Measurements from ENCODE around the gene SLCO2B1.

DNA sequence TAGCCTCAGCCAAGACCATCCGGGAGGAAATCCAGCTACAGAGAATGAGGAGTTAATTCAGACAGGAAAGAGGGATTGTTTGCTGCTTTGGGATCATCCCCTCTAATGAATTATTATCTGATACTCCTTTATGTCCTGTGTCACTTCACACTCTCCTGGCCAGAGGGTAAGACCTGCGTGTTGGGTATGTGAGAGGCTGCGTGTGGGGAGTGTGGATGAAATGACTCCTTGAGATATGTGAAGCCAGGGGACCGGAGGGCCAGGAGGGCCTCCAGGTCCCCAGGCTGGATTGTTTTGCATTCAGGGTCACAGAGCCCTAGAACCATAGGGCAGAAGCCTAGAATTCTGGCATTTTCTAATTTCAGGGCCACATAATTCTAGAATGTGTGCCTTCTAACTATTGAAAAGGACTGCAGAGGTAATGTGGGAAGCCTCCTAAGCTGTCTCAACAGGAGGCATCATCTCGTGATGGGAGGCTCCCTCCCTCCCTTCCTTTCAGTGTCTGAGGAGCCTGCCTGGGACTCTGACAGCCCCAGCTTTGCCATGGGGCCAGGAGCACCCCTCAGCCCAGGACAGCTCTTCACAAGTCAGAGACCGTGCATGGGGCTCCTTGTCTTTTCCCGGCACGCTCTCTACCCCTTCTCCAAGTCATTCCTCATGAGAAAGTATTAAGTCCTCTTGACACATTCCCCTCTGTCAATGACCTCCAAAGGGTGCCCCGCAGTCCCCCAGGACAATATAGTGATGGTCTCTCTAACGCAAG, 93.3 kb downstream of the SLCO2B1 start:
- TF ChIP-seq, protein P1, sequence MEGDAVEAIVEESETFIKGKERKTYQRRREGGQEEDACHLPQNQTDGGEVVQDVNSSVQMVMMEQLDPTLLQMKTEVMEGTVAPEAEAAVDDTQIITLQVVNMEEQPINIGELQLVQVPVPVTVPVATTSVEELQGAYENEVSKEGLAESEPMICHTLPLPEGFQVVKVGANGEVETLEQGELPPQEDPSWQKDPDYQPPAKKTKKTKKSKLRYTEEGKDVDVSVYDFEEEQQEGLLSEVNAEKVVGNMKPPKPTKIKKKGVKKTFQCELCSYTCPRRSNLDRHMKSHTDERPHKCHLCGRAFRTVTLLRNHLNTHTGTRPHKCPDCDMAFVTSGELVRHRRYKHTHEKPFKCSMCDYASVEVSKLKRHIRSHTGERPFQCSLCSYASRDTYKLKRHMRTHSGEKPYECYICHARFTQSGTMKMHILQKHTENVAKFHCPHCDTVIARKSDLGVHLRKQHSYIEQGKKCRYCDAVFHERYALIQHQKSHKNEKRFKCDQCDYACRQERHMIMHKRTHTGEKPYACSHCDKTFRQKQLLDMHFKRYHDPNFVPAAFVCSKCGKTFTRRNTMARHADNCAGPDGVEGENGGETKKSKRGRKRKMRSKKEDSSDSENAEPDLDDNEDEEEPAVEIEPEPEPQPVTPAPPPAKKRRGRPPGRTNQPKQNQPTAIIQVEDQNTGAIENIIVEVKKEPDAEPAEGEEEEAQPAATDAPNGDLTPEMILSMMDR (IDR thresholded peaks at IDR 0.05): no peak
- no peak for TF ChIP-seq POLR2A (IDR thresholded peaks at IDR 0.05)

All from testis (tissue), 2 donors.